ENCODE data around the gene TUT4. TPM values are rescaled to one million over a fixed set of nuclear protein-coding genes. Genes with fewer than 3 reads are reported as not detected.

TUT4 gene
- total and polyA plus RNA-seq, 2 of the 4 experiments (the other 2 are of a cell fraction) = 10.9 to 40.0 TPM

GRCh38 chr1:52413410-52413989 lies 139.4 kb downstream of the TUT4 start:
- Histone ChIP-seq H3K4me3 (ENCODE audit: insufficient read depth, low read depth, low read length) (no peak overlapping the region), H2BK15ac (ENCODE audit: low read depth, low read length) (no peak overlapping the region), H2AK5ac (ENCODE audit: low read depth, low read length) (no peak overlapping the region), H3K56ac (ENCODE audit: extremely low read depth, insufficient read depth, low read length) (no peak overlapping the region), H3K27ac (ENCODE audit: insufficient read depth, low read length) (no peak overlapping the region), H2BK5ac (ENCODE audit: low read depth, low read length, poor library complexity, severe bottlenecking) (no peak overlapping the region), H3K79me1 (ENCODE audit: low read depth in 1 of 2, low read length in 2 of 2) (peaks cover 15 to 16% of the 10 kb centered on the region in 2 experiments; a peak in 3 of 4 replicates), H4K20me1 (ENCODE audit: insufficient read depth, low read length) (no peaks in the 10 kb centered on the region), H2AK9ac (replicated peaks; ENCODE audit: low read depth, low read length, poor library complexity) (no peak overlapping the region), H3K18ac (ENCODE audit: low read depth, low read length) (no peak overlapping the region), H3K4ac (ENCODE audit: low read depth, low read length) (no peak overlapping the region), H3K4me2 (ENCODE audit: low read depth, low read length) (no peak overlapping the region), H4K8ac (ENCODE audit: low read depth in 2 of 2, low read length in 2 of 2) (no peak overlapping the region), H3K4me1 (ENCODE audit: control insufficient read depth, insufficient read depth, low read length) (no peaks in the 10 kb centered on the region), H4K5ac (ENCODE audit: low read depth, low read length) (no peak overlapping the region), H4K91ac (ENCODE audit: insufficient read depth, low read depth, low read length) (no peak overlapping the region), H3K9me1 (ENCODE audit: insufficient read depth, low read length) (no peaks in the 10 kb centered on the region), H3K14ac (replicated peaks; ENCODE audit: low read depth, low read length) (no peak overlapping the region), H2BK20ac (ENCODE audit: low read depth, low read length) (no peak overlapping the region), H3K9me3 (ENCODE audit: control insufficient read depth, insufficient read depth, low read length) (no peaks in the 10 kb centered on the region), H3K23ac (ENCODE audit: low read depth, low read length) (no peak overlapping the region), H3K27me3 (ENCODE audit: control insufficient read depth, insufficient read depth, low read length) (no peaks in the 10 kb centered on the region), H2BK120ac (ENCODE audit: low read depth, low read length) (no peak overlapping the region), H3K36me3 (ENCODE audit: control insufficient read depth, insufficient read depth, low read length) (peaks cover 61% of the 10 kb centered on the region), H3K9ac (ENCODE audit: low read depth, low read length) (no peak overlapping the region), H2AFZ (replicated peaks; ENCODE audit: low read length, poor library complexity) (no peak overlapping the region)
- ATAC-seq (ENCODE audit: low read depth) (no peak), DNase-seq (peak; percentile 50)
- in situ Hi-C loops (cut with MboI; ENCODE audit: low sequenced_read_pairs) (no loop called here), intact Hi-C loops (cut with micrococcal nuclease) (no loop called here), dilution Hi-C loops (cut with HindIII; ENCODE audit: low sequenced_read_pairs, unreplicated experiment) (no loop called here)
- TF ChIP-seq FOS (IDR thresholded peaks at IDR 0.05; ENCODE audit: low read depth, low read length) = no peak
- no peak for TF ChIP-seq RCOR1 (IDR thresholded peaks at IDR 0.05; ENCODE audit: insufficient replicate concordance, low read length)
- TF ChIP-seq SMC3 (IDR thresholded peaks at IDR 0.05; ENCODE audit: low read depth, low read length) = no peak
- TF ChIP-seq MAFK (IDR thresholded peaks at IDR 0.05; ENCODE audit: low read depth, low read length) = no peak
- TF ChIP-seq RAD21 (IDR thresholded peaks at IDR 0.05; ENCODE audit: low read length) = no peak
- TF ChIP-seq NFE2L2 (IDR thresholded peaks at IDR 0.05; ENCODE audit: low read depth, low read length) = no peak
- no peak for TF ChIP-seq POLR2A (IDR thresholded peaks at IDR 0.05; ENCODE audit: low read depth, low read length)
- TF ChIP-seq MXI1 (IDR thresholded peaks at IDR 0.05; ENCODE audit: borderline replicate concordance, low read depth, low read length) = no peak
- TF ChIP-seq CEBPB (IDR thresholded peaks at IDR 0.05; ENCODE audit: low read depth, low read length) = no peak
- no CpG with 5 or more reads among the region's 10 CpGs for WGBS, 2 experiments (ENCODE audit: extremely low coverage in 2 of 2, insufficient read length in 1 of 2)
- no TSS peak for BruUV-seq (replicated peaks)
- ChIA-PET POLR2A (ENCODE audit: unreplicated experiment) (no interaction called here), CTCF (interaction anchor here (1.6 kb wide), 1 partner anchor 8 kb away, joined by 4 read pairs; no protein-coding TSS in a partner anchor)
